GM19099 (cell line): ENCODE data around the gene PELI3.

Source experiments
- POLR2A ChIP-seq: IDR thresholded peaks from 3 replicates; pipeline ENCODE4 v1.6.1; 2011; ENCODE audit warnings: low read depth; ENCODE audit not compliant: insufficient read length; ENCODE audit errors: extremely low read depth

The PELI3 gene

DNA sequence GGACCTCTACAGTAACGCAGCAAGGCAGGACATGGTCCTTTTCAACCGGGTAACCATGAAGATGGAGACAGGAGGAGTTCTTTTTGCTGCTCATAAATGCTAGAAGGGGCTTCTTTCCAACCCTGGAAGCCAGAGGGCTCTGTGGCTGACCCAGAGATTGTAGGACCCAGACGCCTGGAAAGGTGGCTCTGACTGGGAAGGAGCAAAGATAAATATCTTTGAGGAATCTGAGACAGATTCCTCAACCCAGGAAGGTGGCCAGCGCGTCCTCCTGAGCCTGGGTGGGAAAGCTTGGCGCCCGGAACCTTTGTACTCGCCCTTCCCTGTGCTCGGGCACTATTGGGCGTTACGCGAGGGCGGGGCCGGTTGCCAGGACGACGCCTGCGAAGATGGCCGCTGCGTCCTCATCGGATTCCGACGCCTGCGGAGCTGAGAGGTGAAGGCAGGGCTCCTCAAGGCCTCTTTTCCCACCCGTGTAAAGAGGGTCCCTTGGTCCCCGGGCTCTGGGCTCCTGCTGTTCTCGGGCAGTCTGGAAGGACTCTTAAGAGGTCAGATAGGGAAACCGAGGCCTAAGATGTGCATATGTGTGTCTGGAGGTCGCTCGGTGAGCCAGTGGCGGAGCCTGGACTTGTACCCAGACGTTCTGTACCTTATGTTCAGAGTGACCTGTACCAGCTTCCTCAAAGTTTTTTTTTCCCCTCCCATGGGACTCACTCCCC, 43.7 kb downstream of the PELI3 start, which contains the start of gene BBS1:
Gene BBS1 (plus strand): TSS at position 365 of the 719 bp plus-strand sequence. CDS start 25 bp downstream, at position 390.
- peak; percentile 59 for TF ChIP-seq POLR2A

DNA sequence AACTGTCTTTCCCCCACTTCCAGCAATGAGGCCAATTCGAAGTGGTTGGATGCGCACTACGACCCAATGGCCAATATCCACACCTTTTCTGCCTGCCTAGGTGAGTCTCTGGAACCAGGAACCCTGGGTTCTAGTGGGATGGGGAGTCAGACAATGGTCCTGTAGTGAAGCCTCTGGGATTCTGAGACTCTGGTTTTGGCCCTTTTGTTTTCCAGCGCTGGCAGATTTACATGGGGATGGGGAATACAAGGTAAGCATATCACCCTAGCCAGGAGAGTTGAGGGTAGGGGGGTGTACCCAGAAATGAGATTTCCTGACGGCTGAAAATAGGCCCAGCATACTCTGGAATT, 44.3 kb downstream of the PELI3 start:
- no peak for TF ChIP-seq POLR2A

DNA sequence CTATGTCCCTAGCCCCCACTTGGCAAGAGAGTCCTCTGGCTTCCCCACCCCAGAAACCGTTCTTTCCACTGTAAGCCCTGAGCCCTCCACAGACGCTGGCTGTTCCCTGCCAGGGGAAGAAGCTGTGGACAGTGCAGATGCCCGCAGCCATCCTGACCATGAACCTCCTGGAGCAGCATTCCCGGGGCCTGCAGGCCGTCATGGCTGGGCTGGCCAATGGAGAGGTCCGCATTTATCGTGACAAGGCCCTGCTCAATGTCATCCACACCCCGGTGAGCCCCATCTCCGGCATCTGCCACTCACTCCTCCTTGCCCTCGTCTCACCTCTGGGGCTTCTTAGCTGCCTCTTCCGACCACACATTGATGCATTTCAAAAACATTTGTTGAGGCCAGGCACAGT, 56.9 kb downstream of the PELI3 start:
- no peak for TF ChIP-seq POLR2A

DNA sequence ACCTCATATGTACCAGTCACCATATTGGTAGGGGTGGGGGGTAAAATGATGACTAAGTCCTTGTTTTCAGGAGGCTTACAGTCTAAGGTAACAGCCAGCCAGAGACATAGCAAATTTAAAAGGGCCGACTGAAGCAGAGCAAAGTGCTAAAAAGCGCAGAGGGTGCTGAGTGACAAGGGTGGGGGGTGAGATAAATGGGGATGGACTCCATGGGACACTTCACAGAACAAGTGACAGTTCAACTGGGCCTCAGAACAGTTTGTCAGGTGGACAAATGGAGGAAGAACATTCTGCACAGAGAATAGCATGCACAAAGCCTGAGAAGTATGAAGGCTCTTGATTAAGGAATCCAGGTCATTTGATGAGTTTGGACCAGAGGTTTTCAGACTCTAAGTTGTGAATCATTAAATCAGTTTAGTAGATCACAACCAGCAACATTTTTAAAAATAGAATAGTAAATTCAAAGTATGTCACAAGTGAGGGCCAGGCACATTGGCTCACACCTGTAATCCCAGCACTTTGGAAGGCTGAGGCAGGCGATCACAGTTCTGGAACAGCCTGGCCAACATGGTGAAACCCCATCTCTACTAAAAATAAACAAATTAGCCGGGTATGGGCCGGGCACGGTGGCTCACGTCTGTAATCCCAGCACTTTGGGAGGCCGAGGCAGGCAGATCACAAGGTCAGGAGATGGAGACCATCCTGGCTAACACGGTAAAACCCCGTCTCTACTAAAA, 57.8 kb downstream of the PELI3 start:
- TF ChIP-seq POLR2A, result no peak
